Measurements from ENCODE around the gene RNF31.
"Not testable (repeated sequence)": the region's sequence is repeated elsewhere in the genome, so short reads cannot be mapped to it uniquely, and the experiment has no call there.

The RNF31 gene

DNA sequence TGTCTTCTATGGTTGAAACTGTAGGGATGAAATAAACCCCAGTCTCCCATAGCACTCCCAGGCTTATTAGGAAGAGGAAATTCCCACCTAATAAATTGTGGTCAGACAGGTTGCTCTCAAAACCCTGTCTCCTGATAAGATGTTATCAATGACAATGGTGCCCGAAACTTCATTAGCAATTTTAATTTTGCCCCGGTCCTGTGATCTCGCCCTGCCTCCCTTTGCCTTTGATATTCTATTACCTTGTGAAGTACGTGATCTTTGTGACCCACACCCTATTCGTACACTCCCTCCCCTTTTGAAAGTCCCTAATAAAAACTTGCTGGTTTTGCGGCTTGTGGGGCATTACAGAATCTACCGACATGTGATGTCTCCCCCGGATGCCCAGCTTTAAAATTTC is 55.2 kb downstream of the RNF31 start:
- not testable (repeated sequence) for DNase-seq (ENCODE audit: low read depth)

DNA sequence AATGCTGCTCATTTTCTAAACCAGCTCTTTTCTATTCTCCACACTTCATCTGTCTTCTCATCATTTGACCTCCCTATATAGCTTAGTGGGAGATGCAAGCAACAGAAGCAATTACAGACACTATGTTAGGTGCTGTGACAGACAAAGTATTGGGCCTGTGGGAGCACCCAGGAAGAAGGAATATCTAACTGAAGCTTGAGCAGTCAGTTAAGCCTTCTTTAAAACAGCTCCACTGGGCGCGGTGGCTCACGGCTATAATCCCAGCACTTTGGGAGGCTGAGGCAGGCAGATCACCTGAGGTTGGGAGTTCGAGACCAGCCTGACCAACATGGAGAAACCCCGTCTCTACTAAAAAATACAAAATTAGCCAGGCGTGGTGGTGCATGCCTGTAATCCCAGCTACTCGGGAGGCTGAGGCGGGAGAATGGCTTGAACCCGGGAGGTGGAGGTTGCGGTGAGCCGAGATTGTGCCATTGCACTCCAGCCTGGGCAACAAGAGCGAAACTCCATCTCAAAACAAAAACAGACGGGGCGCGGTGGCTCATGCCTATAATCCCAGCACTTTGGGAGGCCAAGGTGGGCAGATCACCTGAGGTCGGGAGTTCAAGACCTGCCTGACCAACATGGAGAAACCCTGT is 56.1 kb downstream of the RNF31 start:
- DNase-seq (ENCODE audit: low read depth), result not testable (repeated sequence)

GRCh38 chr14:24204163-24205146 is 57.2 kb downstream of the RNF31 start:
- no peak for DNase-seq (ENCODE audit: low read depth)

DNA sequence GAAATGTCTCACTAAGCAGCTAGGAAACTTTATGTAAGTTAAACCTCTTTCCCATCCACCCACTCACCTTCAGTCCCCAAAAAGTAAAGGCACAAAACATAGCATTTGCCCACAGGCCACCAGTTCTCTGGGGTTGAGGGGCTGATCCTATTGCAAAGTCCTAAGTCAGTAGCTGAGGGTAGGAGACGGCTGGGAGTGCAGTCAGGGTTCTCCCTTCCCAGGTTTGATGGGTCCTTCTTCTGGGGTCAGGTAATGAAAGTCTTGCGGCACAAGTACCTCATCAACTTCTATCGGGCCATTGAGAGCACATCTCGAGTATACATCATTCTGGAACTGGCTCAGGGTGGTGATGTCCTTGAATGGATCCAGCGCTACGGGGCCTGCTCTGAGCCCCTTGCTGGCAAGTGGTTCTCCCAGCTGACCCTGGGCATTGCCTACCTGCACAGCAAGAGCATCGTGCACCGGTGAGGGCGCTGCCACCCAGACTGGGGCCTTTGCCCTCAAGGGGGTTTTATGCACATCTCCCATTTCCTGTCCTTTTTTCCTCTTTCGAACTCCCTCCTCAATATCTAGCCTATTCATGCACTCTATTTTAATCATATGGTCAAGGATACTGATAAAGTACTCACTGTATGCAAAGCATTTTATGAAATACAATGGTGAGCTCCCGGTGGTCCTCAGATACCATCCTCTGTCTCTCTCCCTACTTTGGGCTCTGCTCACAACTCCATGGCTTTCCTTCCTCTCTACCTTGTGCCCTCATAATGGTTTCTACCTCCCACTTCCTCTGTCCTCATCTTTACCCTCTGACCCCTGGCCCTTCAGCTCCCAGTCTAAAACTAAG is 59.2 kb downstream of the RNF31 start:
- DNase-seq (ENCODE audit: low read depth), result no peak

- DNase-seq (ENCODE audit: low read depth), result no peak
Observed at GRCh38 chr14:24207104-24207551, 59.8 kb downstream of the RNF31 start.

- DNase-seq (ENCODE audit: low read depth), result no peak
Observed at GRCh38 chr14:24207625-24208024, 60.3 kb downstream of the RNF31 start.

Data from T follicular helper cell (primary cell).